ENCODE results near the gene SSH2.

Gene SSH2

GRCh38 chr17:29954405-29954804 lies 24.4 kb upstream of the SSH2 start:
- Histone ChIP-seq H4K20me1 (ENCODE audit: low read depth, low read length) (no peaks in the 10 kb centered on the region), H3K79me2 (ENCODE audit: insufficient read depth, low read length) (no peaks in the 10 kb centered on the region), H3K9me2 (replicated peaks; ENCODE audit: insufficient read depth, low read length) (no peaks in the 10 kb centered on the region), H3K4me3 (ENCODE audit: insufficient read depth, low read length, poor library complexity, severe bottlenecking) (no peak overlapping the region), H3K4me2 (ENCODE audit: low read depth, low read length, poor library complexity, severe bottlenecking) (no peak overlapping the region), H3K9me3 (ENCODE audit: insufficient read depth, low read length) (peaks cover 14% of the 10 kb centered on the region; the same call in 1 of the 2 replicates), H3K36me3 (ENCODE audit: low read length) (no peaks in the 10 kb centered on the region), H3F3A (ENCODE audit: insufficient read depth) (no peaks in the 10 kb centered on the region), H2AFZ (ENCODE audit: low read depth, low read length, severe bottlenecking) (no peak overlapping the region), H3K27me3 (ENCODE audit: low read length) (no peaks in the 10 kb centered on the region), H3K27ac (ENCODE audit: low read depth, low read length) (no peak overlapping the region), H3K9ac (ENCODE audit: low read length) (no peak overlapping the region)
- TF ChIP-seq, protein P1, sequence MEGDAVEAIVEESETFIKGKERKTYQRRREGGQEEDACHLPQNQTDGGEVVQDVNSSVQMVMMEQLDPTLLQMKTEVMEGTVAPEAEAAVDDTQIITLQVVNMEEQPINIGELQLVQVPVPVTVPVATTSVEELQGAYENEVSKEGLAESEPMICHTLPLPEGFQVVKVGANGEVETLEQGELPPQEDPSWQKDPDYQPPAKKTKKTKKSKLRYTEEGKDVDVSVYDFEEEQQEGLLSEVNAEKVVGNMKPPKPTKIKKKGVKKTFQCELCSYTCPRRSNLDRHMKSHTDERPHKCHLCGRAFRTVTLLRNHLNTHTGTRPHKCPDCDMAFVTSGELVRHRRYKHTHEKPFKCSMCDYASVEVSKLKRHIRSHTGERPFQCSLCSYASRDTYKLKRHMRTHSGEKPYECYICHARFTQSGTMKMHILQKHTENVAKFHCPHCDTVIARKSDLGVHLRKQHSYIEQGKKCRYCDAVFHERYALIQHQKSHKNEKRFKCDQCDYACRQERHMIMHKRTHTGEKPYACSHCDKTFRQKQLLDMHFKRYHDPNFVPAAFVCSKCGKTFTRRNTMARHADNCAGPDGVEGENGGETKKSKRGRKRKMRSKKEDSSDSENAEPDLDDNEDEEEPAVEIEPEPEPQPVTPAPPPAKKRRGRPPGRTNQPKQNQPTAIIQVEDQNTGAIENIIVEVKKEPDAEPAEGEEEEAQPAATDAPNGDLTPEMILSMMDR (IDR thresholded peaks at IDR 0.05; ENCODE audit: insufficient read depth, low read length, poor library complexity, severe bottlenecking), result no peak
- TF ChIP-seq EZH2phosphoT487 (conservative IDR thresholded peaks at IDR 0.05; ENCODE audit: low read length), result no peak

DNA sequence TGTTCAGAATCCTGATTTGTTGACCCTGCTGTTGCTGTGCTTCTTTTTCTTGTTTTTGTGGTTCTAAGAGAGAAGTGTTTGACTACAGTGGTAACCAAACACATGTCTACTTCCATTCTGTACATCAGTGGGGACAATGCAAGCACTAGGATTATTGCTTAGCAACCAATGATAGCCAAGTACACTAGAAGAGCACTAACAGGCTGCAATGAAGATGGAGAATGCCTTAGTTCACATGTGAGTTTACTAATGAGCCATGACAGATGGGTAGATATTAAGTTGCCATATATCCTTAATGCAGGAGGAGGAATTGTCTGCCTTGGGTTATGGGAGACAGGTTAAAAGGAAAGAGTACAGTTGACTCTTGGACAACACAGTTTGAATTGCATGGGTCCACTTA lies 19.7 kb upstream of the SSH2 start:
- Histone ChIP-seq H3K4me3 (ENCODE audit: insufficient read depth, low read length, poor library complexity, severe bottlenecking) (no peak overlapping the region), H3K36me3 (ENCODE audit: low read length) (no peaks in the 10 kb centered on the region), H3K9me3 (ENCODE audit: insufficient read depth, low read length) (peaks cover 14% of the 10 kb centered on the region; the same call in 1 of the 2 replicates), H3K27me3 (ENCODE audit: low read length) (no peaks in the 10 kb centered on the region), H3K27ac (ENCODE audit: low read depth, low read length) (no peak overlapping the region), H3F3A (ENCODE audit: insufficient read depth) (no peaks in the 10 kb centered on the region), H2AFZ (ENCODE audit: low read depth, low read length, severe bottlenecking) (no peak overlapping the region), H3K79me2 (ENCODE audit: insufficient read depth, low read length) (no peaks in the 10 kb centered on the region), H3K4me2 (ENCODE audit: low read depth, low read length, poor library complexity, severe bottlenecking) (no peak overlapping the region), H3K9me2 (replicated peaks; ENCODE audit: insufficient read depth, low read length) (no peaks in the 10 kb centered on the region), H3K9ac (ENCODE audit: low read length) (no peak overlapping the region), H4K20me1 (ENCODE audit: low read depth, low read length) (no peaks in the 10 kb centered on the region)
- TF ChIP-seq, protein P1 (IDR thresholded peaks at IDR 0.05; ENCODE audit: insufficient read depth, low read length, poor library complexity, severe bottlenecking), result no peak
- no peak for TF ChIP-seq EZH2phosphoT487 (conservative IDR thresholded peaks at IDR 0.05; ENCODE audit: low read length)

- Histone ChIP-seq H3K36me3 (ENCODE audit: low read length) (no peaks in the 10 kb centered on the region), H3K9me2 (replicated peaks; ENCODE audit: insufficient read depth, low read length) (no peaks in the 10 kb centered on the region), H3K27me3 (ENCODE audit: low read length) (no peaks in the 10 kb centered on the region), H3K4me2 (ENCODE audit: low read depth, low read length, poor library complexity, severe bottlenecking) (peak overlapping the region; percentile 37), H3K4me3 (ENCODE audit: insufficient read depth, low read length, poor library complexity, severe bottlenecking) (no peak overlapping the region), H3F3A (ENCODE audit: insufficient read depth) (no peaks in the 10 kb centered on the region), H3K9ac (ENCODE audit: low read length) (no peak overlapping the region), H2AFZ (ENCODE audit: low read depth, low read length, severe bottlenecking) (no peak overlapping the region), H4K20me1 (ENCODE audit: low read depth, low read length) (no peaks in the 10 kb centered on the region), H3K27ac (ENCODE audit: low read depth, low read length) (peak overlapping the region; percentile 4; the same call in 1 of the 2 replicates), H3K9me3 (ENCODE audit: insufficient read depth, low read length) (peaks cover 3% of the 10 kb centered on the region; the same call in 1 of the 2 replicates), H3K79me2 (ENCODE audit: insufficient read depth, low read length) (no peaks in the 10 kb centered on the region)
- TF ChIP-seq EZH2phosphoT487 (conservative IDR thresholded peaks at IDR 0.05; ENCODE audit: low read length), result no peak
- TF ChIP-seq, protein P1 (IDR thresholded peaks at IDR 0.05; ENCODE audit: insufficient read depth, low read length, poor library complexity, severe bottlenecking), result no peak
Measured at GRCh38 chr17:29948448-29949215, 18.6 kb upstream of the SSH2 start.

Measured in SU-DHL-6 (cell line).